HG02981 (cell line): Measurements from ENCODE around the gene CCZ1B.
"Not testable (repeated sequence)": the region's sequence is repeated elsewhere in the genome, so short reads cannot be mapped to it uniquely, and the experiment has no call there.

Source experiments
- ATAC-seq: cut with Tn5 transposase; IDR thresholded peaks from one replicate; pipeline ENCODE4 v1.9.1; 2021; ENCODE audit warnings: mild to moderate bottlenecking, moderate library complexity; ENCODE audit not compliant: unreplicated experiment

The CCZ1B gene

GRCh38 chr7:6831018-6831725, 5.1 kb upstream of the CCZ1B start:
- ATAC-seq: no peak

- ATAC-seq: not testable (repeated sequence)
Measured at GRCh38 chr7:6830026-6830425, 4.0 kb upstream of the CCZ1B start.

- not testable (repeated sequence) for ATAC-seq
Measured at GRCh38 chr7:6829616-6830015, 3.5 kb upstream of the CCZ1B start.

GRCh38 chr7:6827180-6827579, 1.1 kb upstream of the CCZ1B start:
- ATAC-seq: not testable (repeated sequence)

- peak; percentile 45 for ATAC-seq
Measured at GRCh38 chr7:6825236-6826125, 594 bp downstream of the CCZ1B start.

- not testable (repeated sequence) for ATAC-seq
Measured at GRCh38 chr7:6821622-6822021, 4.5 kb downstream of the CCZ1B start.

GRCh38 chr7:6815470-6815869, 10.6 kb downstream of the CCZ1B start:
- not testable (repeated sequence) for ATAC-seq

GRCh38 chr7:6813011-6813410, 13.1 kb downstream of the CCZ1B start:
- ATAC-seq: not testable (repeated sequence)

GRCh38 chr7:6807959-6808358, 18.1 kb downstream of the CCZ1B start:
- not testable (repeated sequence) for ATAC-seq

GRCh38 chr7:6807393-6807918, 18.6 kb downstream of the CCZ1B start:
- ATAC-seq: not testable (repeated sequence)

- ATAC-seq: not testable (repeated sequence)
Measured at GRCh38 chr7:6800331-6800730, 25.7 kb downstream of the CCZ1B start.

GRCh38 chr7:6799887-6800286, 26.2 kb downstream of the CCZ1B start:
- not testable (repeated sequence) for ATAC-seq

GRCh38 chr7:6798047-6798446, 28.0 kb downstream of the CCZ1B start:
- not testable (repeated sequence) for ATAC-seq

GRCh38 chr7:6797218-6797617, 28.9 kb downstream of the CCZ1B start:
- not testable (repeated sequence) for ATAC-seq

- not testable (repeated sequence) for ATAC-seq
Measured at GRCh38 chr7:6794276-6794675, 31.8 kb downstream of the CCZ1B start.

GRCh38 chr7:6792113-6792872, 33.8 kb downstream of the CCZ1B start:
- not testable (repeated sequence) for ATAC-seq

- not testable (repeated sequence) for ATAC-seq
Measured at GRCh38 chr7:6789353-6789752, 36.7 kb downstream of the CCZ1B start.

- not testable (repeated sequence) for ATAC-seq
Measured at GRCh38 chr7:6781581-6781980, 44.5 kb downstream of the CCZ1B start.

GRCh38 chr7:6761186-6761585, 64.9 kb downstream of the CCZ1B start:
- not testable (repeated sequence) for ATAC-seq

GRCh38 chr7:6753964-6754363, 72.1 kb downstream of the CCZ1B start, which contains the start of gene RSPH10B2:
Gene RSPH10B2 (plus strand): TSS chr7:6754103. CDS start chr7:6757678, 3,575 bp downstream.
- not testable (repeated sequence) for ATAC-seq

GRCh38 chr7:6750173-6750572, 75.9 kb downstream of the CCZ1B start:
- ATAC-seq: not testable (repeated sequence)
